Myocyte (in vitro differentiated cells): ENCODE data around the gene HSFX1. TPM values are rescaled to one million over a fixed set of nuclear protein-coding genes. Genes with fewer than 3 reads are reported as not detected.
"Not testable (repeated sequence)": the region's sequence is repeated elsewhere in the genome, so short reads cannot be mapped to it uniquely, and the experiment has no call there.

Experiments
- DNase-seq: peaks from one replicate; pipeline ENCODE4 v3.0.0-alpha.2; 2012; ENCODE audit warnings: low read depth
- polyA plus RNA-seq: library from polyadenylated mRNA; unstranded; fragments of >200 nt; gene quantifications from one replicate; pipeline ENCODE4 v1.2.1, GENCODE V29; 2012; ENCODE audit warnings: missing spikeins
- total RNA-seq: library from RNA; depleted of rRNA; stranded (reverse); fragments of >200 nt; gene quantifications from 2 replicates; pipeline ENCODE4 v1.2.3, GENCODE V29; 2014

Gene HSFX1
- 0.99 and 1.3 TPM in 2 replicates for total RNA-seq
- polyA plus RNA-seq: 1.1 TPM

GRCh38 chrX:149773768-149774167 is at the start of gene HSFX1:
Gene HSFX1, plus strand, starts transcription at chrX:149774068. Its CDS starts 614 bp downstream, at chrX:149774682.
- DNase-seq: not testable (repeated sequence)

GRCh38 chrX:149727308-149727707 is 46.6 kb upstream of the HSFX1 start:
- not testable (repeated sequence) for DNase-seq

- not testable (repeated sequence) for DNase-seq
These were observed 31.6 kb upstream of the HSFX1 start for GRCh38 chrX:149742269-149742668.

- DNase-seq: not testable (repeated sequence)
These were observed 27.4 kb upstream of the HSFX1 start for GRCh38 chrX:149746390-149747007.

- no peak for DNase-seq
These were observed 16.4 kb upstream of the HSFX1 start for GRCh38 chrX:149757206-149758067.

GRCh38 chrX:149758068-149758714 is 15.7 kb upstream of the HSFX1 start:
- DNase-seq: no peak

- not testable (repeated sequence) for DNase-seq
These were observed 15.2 kb upstream of the HSFX1 start for GRCh38 chrX:149758715-149759078.

GRCh38 chrX:149759824-149760223 is 14.0 kb upstream of the HSFX1 start:
- no peak for DNase-seq

GRCh38 chrX:149760965-149761364 is 12.9 kb upstream of the HSFX1 start:
- no peak for DNase-seq

- not testable (repeated sequence) for DNase-seq
These were observed 11.8 kb upstream of the HSFX1 start for GRCh38 chrX:149761858-149762674.

GRCh38 chrX:149762696-149763614 is 10.9 kb upstream of the HSFX1 start:
- no peak for DNase-seq

- DNase-seq: not testable (repeated sequence)
These were observed 3.5 kb upstream of the HSFX1 start for GRCh38 chrX:149770344-149770743.

GRCh38 chrX:149773026-149773425 is 842 bp upstream of the HSFX1 start:
- DNase-seq: not testable (repeated sequence)

- DNase-seq: not testable (repeated sequence)
These were observed 4.1 kb downstream of the HSFX1 start for GRCh38 chrX:149777999-149778398.

GRCh38 chrX:149781727-149782126 is 7.9 kb downstream of the HSFX1 start, which contains the start of gene MAGEA9:
Gene MAGEA9, plus strand, starts transcription at chrX:149781930. Its CDS starts 4,281 bp downstream, at chrX:149786211.
- not testable (repeated sequence) for DNase-seq

GRCh38 chrX:149795531-149795930 is 21.7 kb downstream of the HSFX1 start:
- not testable (repeated sequence) for DNase-seq

- no peak for DNase-seq
These were observed 25.3 kb downstream of the HSFX1 start for GRCh38 chrX:149799095-149799714.

GRCh38 chrX:149799938-149800337 is 26.1 kb downstream of the HSFX1 start:
- DNase-seq: no peak

- DNase-seq: no peak
These were observed 29.7 kb downstream of the HSFX1 start for GRCh38 chrX:149803458-149804062.
